ENCODE measurements around the gene RABGAP1L.

- TF ChIP-seq CTCF (IDR thresholded peaks at IDR 0.05) (no peak), POLR2A (IDR thresholded peaks at IDR 0.05) (no peak)
Observed at GRCh38 chr1:174786358-174786757, 627.0 kb downstream of the RABGAP1L start.
